PC-3 (cell line): ENCODE measurements around the gene PAPPA.

Experiments
- EZH2 ChIP-seq: fragments of 300-600 bp; sonication (generic); IDR thresholded peaks from one replicate; pipeline ENCODE4 v1.6.1; 2017; ENCODE audit warnings: antibody characterized with exemption, mild to moderate bottlenecking, low read length; ENCODE audit not compliant: unreplicated experiment
- EZH2phosphoT487 ChIP-seq: fragments of 300-600 bp; sonication (generic); IDR thresholded peaks from 2 replicates; pipeline ENCODE4 v1.6.1; 2018; ENCODE audit warnings: mild to moderate bottlenecking, antibody characterized with exemption, low read length, borderline replicate concordance
- TF ChIP-seq, protein P1 (sequence below): fragments of 300-600 bp; sonication (generic); conservative IDR thresholded peaks from 2 replicates; pipeline ENCODE4 v1.5.1; 2017; ENCODE audit warnings: antibody characterized with exemption, low read depth, mild to moderate bottlenecking, low read length

DNA sequence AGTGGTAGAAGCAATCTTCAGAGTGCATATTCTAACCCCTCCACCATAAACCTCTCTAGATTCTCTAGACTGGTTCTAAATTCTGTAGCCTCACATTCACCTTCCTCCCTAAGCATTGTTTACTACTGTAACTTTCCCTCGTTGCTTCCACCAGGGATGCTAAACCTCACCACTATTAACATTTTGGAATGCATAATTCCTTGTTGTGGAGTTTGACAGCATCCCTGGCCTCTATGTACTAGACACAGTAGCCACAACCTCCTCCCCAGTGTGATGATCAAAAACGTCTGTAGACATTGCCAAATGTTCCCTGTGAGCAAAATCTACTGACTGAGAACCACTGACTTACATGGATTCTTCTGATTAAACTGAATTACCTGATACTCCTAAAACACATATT lies 18.6 kb downstream of the PAPPA start:
- TF ChIP-seq, protein P1, sequence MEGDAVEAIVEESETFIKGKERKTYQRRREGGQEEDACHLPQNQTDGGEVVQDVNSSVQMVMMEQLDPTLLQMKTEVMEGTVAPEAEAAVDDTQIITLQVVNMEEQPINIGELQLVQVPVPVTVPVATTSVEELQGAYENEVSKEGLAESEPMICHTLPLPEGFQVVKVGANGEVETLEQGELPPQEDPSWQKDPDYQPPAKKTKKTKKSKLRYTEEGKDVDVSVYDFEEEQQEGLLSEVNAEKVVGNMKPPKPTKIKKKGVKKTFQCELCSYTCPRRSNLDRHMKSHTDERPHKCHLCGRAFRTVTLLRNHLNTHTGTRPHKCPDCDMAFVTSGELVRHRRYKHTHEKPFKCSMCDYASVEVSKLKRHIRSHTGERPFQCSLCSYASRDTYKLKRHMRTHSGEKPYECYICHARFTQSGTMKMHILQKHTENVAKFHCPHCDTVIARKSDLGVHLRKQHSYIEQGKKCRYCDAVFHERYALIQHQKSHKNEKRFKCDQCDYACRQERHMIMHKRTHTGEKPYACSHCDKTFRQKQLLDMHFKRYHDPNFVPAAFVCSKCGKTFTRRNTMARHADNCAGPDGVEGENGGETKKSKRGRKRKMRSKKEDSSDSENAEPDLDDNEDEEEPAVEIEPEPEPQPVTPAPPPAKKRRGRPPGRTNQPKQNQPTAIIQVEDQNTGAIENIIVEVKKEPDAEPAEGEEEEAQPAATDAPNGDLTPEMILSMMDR: no peak
- TF ChIP-seq EZH2 (no peak), EZH2phosphoT487 (no peak)
